Measurements from ENCODE around the gene PHEX. TPM values are rescaled to one million over a fixed set of nuclear protein-coding genes. Genes with fewer than 3 reads are reported as not detected.

Gene PHEX
- total RNA-seq, 1 experiment from 2014 or later = 0.30 TPM

- in situ Hi-C loops (cut with HindIII; ENCODE audit: low pct_unique_long_range_greater_than_20kb, low sequenced_read_pairs) = no loop called here
Observed at GRCh38 chrX:22037225-22037624, 5.1 kb downstream of the PHEX start.

DNA sequence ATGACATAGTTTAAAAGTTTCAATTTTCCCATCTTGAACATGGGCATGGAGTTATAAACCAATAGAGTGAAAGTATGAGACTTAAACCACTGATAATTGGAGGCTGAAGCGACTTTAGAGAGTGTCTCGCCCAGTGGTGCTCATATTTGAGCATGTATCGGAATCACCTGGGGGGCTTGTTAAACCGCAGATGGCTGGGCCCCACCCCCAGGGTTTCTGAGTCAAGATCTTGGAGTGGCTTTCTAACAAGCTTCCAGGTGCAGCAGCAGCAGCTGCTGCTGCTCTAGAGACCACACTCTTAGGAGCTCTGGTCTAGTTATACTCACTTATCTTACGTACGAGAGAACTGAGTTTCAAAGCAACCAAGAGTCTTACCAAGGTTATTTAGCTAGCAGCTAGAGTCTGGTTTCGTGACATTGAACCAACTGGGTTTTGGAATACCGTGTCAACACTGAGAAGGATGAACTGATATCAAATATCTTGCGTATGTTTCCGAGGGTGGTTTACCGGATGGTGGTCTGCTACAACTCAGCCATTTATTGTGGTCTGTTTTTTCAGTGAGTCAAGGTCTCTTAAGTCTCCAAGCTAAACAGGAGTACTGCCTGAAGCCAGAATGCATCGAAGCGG, 5.9 kb downstream of the PHEX start:
- no peak for DNase-seq (ENCODE audit: low read depth)
- in situ Hi-C loops (cut with HindIII; ENCODE audit: low pct_unique_long_range_greater_than_20kb, low sequenced_read_pairs) = no loop called here

More at GRCh38 chrX:22037225-22037624, 5.1 kb downstream of the PHEX start:
- no peak for DNase-seq (ENCODE audit: low read depth)

GRCh38 chrX:22039541-22039940, 7.4 kb downstream of the PHEX start:
- in situ Hi-C loops (cut with HindIII; ENCODE audit: low pct_unique_long_range_greater_than_20kb, low sequenced_read_pairs) = no loop called here
- DNase-seq (ENCODE audit: low read depth) = no peak

- in situ Hi-C loops (cut with HindIII; ENCODE audit: low pct_unique_long_range_greater_than_20kb, low sequenced_read_pairs) = no loop called here
- DNase-seq (ENCODE audit: low read depth) = no peak
Observed at GRCh38 chrX:22040184-22040583, 8.1 kb downstream of the PHEX start.

DNA sequence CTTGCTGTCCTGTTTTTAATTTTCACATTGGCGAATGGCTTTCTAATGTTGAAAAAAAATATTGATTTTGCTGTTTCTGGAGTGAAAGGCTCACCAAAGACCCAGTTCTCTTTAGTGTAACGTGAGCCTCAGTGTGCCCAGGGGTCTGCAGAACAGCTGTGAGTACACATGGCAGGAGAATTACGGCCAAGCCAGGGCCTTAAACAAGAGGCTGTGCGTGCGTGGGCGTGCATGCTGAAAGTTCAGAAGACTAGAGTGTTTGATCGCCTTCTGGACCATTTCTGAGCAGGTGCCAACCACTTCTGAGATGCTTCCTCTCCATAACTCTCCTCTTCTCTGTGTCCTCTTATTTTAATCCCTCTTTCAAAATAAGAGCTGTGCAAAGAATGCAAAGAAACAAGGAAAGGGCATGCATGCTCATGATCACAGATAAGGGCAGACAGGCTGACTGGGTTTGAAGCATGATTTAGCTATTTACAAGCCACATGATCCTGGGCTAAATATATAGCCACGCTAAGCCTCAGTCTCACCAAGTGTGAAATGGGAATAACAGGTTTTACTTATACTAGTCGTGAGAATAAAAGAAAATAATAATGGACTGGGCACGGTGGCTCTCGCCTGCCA, 9.9 kb downstream of the PHEX start:
- DNase-seq (ENCODE audit: low read depth) = no peak
- in situ Hi-C loops (cut with HindIII; ENCODE audit: low pct_unique_long_range_greater_than_20kb, low sequenced_read_pairs) = no loop called here

DNA sequence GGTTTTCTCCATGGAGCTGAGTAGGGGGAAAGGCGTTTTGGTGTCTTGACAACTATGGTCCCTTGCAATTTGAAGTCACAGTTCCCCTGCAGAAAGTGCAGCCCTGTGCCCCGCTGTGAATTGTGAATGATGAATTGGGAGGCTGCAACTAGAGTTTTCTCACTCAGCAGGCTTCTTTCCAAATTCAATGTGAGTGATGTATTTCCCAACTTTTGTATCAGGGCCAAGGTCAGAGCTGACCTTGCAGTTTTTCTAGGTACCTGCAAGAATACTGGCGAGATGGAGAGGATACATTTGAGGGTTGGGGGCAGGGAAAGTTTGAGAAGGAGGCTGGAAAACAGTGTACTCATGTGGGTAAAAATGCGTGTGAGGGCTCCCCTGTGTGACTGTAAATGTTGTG, 11.7 kb downstream of the PHEX start:
- in situ Hi-C loops (cut with HindIII; ENCODE audit: low pct_unique_long_range_greater_than_20kb, low sequenced_read_pairs) = no loop called here

GRCh38 chrX:22047468-22047867, 15.3 kb downstream of the PHEX start:
- DNase-seq (ENCODE audit: low read depth) = no peak
- in situ Hi-C loops (cut with HindIII; ENCODE audit: low pct_unique_long_range_greater_than_20kb, low sequenced_read_pairs) = no loop called here

More for the DNA sequence above, 11.7 kb downstream of the PHEX start:
- DNase-seq (ENCODE audit: low read depth) = no peak

GRCh38 chrX:22053481-22053880, 21.4 kb downstream of the PHEX start:
- in situ Hi-C loops (cut with HindIII; ENCODE audit: low pct_unique_long_range_greater_than_20kb, low sequenced_read_pairs) = no loop called here
- no peak for DNase-seq (ENCODE audit: low read depth)

- DNase-seq (ENCODE audit: low read depth) = no peak
- in situ Hi-C loops (cut with HindIII; ENCODE audit: low pct_unique_long_range_greater_than_20kb, low sequenced_read_pairs) = no loop called here
Observed at GRCh38 chrX:22056235-22056634, 24.1 kb downstream of the PHEX start.

DNA sequence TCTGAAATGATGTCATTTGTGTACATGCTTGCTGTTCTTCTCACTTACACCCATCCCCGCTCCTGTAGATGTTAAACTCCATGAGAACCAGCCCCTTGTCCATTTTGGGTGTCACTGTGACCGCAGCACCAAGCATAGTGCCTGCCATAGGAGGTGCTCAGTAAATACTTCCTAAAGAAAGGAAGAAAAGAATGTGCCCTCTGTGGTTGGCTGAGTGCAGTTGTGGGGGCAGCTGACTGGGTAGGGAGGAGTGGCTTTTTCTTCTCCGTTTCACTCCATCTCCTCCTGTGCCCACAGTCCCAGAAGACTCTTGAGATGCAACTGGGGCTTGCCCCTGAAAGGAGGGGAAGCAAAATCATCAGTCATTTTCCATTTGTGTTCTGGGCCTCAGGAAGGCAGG, 25.5 kb downstream of the PHEX start:
- DNase-seq (ENCODE audit: low read depth) = no peak
- in situ Hi-C loops (cut with HindIII; ENCODE audit: low pct_unique_long_range_greater_than_20kb, low sequenced_read_pairs) = no loop called here

GRCh38 chrX:22059775-22060174, 27.6 kb downstream of the PHEX start:
- DNase-seq (ENCODE audit: low read depth) = no peak
- in situ Hi-C loops (cut with HindIII; ENCODE audit: low pct_unique_long_range_greater_than_20kb, low sequenced_read_pairs) = no loop called here

DNA sequence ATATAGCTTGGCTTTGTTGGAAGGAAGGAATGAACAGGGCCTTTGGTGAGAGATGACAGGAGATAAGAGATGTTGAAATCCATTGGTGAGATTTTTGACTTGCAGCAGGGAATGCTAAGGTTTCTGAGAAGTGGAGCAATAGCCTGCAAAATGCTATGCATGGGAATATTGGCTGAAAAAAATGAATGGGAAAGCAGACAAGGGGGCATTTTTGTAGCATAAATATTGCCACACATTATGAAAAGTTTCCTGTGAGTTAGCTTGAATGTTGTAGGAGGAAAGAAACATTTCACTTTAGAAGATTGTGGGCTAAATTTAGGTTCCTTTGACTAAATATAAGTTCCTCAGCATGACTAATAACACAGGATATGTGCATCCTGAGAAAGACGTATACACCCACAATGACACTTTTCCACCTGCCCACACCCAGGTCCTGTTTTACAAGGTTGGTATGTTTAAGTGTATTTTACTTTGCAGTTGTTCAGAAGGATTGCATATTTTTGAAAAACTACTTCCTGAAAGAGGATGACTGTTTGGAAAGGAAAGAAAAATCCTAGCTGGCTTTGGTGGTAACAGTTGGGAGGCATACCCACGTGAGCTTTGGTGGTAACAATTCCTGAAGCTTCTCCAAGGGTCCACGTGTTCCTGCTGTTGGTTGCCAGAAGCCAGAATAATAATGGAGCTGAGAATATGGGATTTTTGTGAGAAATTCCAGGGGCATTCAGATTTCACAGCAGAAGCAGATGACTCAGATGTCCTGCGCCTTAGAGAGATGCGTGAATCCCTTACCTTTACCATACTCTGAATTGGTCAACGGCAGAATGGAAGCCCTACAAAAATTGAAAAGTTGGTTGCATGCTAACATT, 28.5 kb downstream of the PHEX start:
- in situ Hi-C loops (cut with HindIII; ENCODE audit: low pct_unique_long_range_greater_than_20kb, low sequenced_read_pairs) = no loop called here

GRCh38 chrX:22063284-22063683, 31.2 kb downstream of the PHEX start:
- in situ Hi-C loops (cut with HindIII; ENCODE audit: low pct_unique_long_range_greater_than_20kb, low sequenced_read_pairs) = no loop called here
- no peak for DNase-seq (ENCODE audit: low read depth)

More for the DNA sequence above, 28.5 kb downstream of the PHEX start:
- no peak for DNase-seq (ENCODE audit: low read depth)

DNA sequence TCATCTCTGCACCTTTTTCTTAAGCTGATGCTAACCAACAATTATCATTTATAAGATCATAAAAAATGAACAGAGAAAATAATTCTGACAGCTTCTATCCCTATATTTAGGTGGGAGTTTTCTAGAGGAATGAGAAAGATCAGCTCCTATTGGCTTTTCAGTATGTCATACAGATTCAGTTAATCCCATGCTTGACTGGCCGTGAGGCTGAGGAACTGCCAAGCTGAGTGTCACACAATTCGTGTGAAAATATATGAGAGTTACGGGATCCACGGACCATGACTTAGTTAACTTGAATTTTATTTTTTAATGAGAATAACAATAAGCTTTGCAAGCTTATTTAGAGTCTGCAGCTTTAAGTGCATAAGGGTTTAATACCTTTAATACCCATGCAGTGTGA, 37.5 kb downstream of the PHEX start:
- no peak for DNase-seq (ENCODE audit: low read depth)
- in situ Hi-C loops (cut with HindIII; ENCODE audit: low pct_unique_long_range_greater_than_20kb, low sequenced_read_pairs) = no loop called here

- in situ Hi-C loops (cut with HindIII; ENCODE audit: low pct_unique_long_range_greater_than_20kb, low sequenced_read_pairs) = no loop called here
- DNase-seq (ENCODE audit: low read depth) = no peak
Observed at GRCh38 chrX:22073928-22074327, 41.8 kb downstream of the PHEX start.

- in situ Hi-C loops (cut with HindIII; ENCODE audit: low pct_unique_long_range_greater_than_20kb, low sequenced_read_pairs) = no loop called here
- DNase-seq (ENCODE audit: low read depth) = no peak
Observed at GRCh38 chrX:22078117-22078516, 46.0 kb downstream of the PHEX start.

GRCh38 chrX:22081475-22082092, 49.5 kb downstream of the PHEX start:
- in situ Hi-C loops (cut with HindIII; ENCODE audit: low pct_unique_long_range_greater_than_20kb, low sequenced_read_pairs) = no loop called here
- peak; percentile 23 for DNase-seq (ENCODE audit: low read depth)

- no peak for DNase-seq (ENCODE audit: low read depth)
- in situ Hi-C loops (cut with HindIII; ENCODE audit: low pct_unique_long_range_greater_than_20kb, low sequenced_read_pairs) = no loop called here
Observed at GRCh38 chrX:22086003-22086402, 53.9 kb downstream of the PHEX start.

- DNase-seq (ENCODE audit: low read depth) = no peak
- in situ Hi-C loops (cut with HindIII; ENCODE audit: low pct_unique_long_range_greater_than_20kb, low sequenced_read_pairs) = no loop called here
Observed at GRCh38 chrX:22087011-22087557, 55.0 kb downstream of the PHEX start.

Data from Caki2 (cell line).